Cardiac fibroblast (primary cell): ENCODE results near the gene ZNF367.

ENCODE experiments used
- DNase-seq, 2 donors: peaks; one replicate each; pipeline versions ENCODE4 v3.0.0 to v3.0.0-alpha.2; 2010; ENCODE audit warnings: low read depth in 2 of 2
- H3K4me3 ChIP-seq, 2 donors: replicated peaks in 1 of 2; 1 replicate in 1 of 2; 2 replicates in 1 of 2; pipeline ENCODE4 v1.5.1; 2011; ENCODE audit warnings: low read depth in 2 of 2, low read length in 2 of 2, mild to moderate bottlenecking in 2 of 2, moderate library complexity in 1 of 2
- CTCF ChIP-seq: IDR thresholded peaks from one replicate; pipeline ENCODE4 v1.5.1; 2011; ENCODE audit warnings: low read depth, mild to moderate bottlenecking, low read length, inconsistent platforms

ZNF367 gene

GRCh38 chr9:96440671-96441199 is 22.6 kb upstream of the ZNF367 start:
- H3K4me3 ChIP-seq, result no peak overlapping the region
- TF ChIP-seq CTCF, result no peak
- DNase-seq, result no peak

GRCh38 chr9:96437454-96437853 is 19.3 kb upstream of the ZNF367 start:
- DNase-seq, result no peak
- no peak for TF ChIP-seq CTCF
- no peak overlapping the region for H3K4me3 ChIP-seq

- DNase-seq, result no peak
- H3K4me3 ChIP-seq, result no peak overlapping the region
- TF ChIP-seq CTCF, result no peak
These were observed 18.4 kb upstream of the ZNF367 start for GRCh38 chr9:96436456-96437126.

GRCh38 chr9:96436063-96436455 is 17.9 kb upstream of the ZNF367 start:
- H3K4me3 ChIP-seq, result no peak overlapping the region
- DNase-seq, result no peak
- no peak for TF ChIP-seq CTCF

GRCh38 chr9:96435345-96435744 is 17.2 kb upstream of the ZNF367 start:
- H3K4me3 ChIP-seq, result no peak overlapping the region
- no peak for TF ChIP-seq CTCF
- no peak for DNase-seq

GRCh38 chr9:96430377-96430776 is 12.2 kb upstream of the ZNF367 start:
- H3K4me3 ChIP-seq, result no peak overlapping the region
- DNase-seq, result no peak
- TF ChIP-seq CTCF, result no peak

GRCh38 chr9:96429732-96430131 is 11.6 kb upstream of the ZNF367 start:
- H3K4me3 ChIP-seq, result no peak overlapping the region
- TF ChIP-seq CTCF, result no peak
- DNase-seq, result no peak
